Kidney (tissue), 14 donors: ENCODE measurements around the gene ENPP6. TPM values are rescaled to one million over a fixed set of nuclear protein-coding genes. Genes with fewer than 3 reads are reported as not detected.
A peak's percentile ranks its signal among the peaks of the same experiment; 100 is the strongest.

Experiments used
- DNase-seq, 5 donors: peaks; one replicate each; pipeline ENCODE4 v3.0.0-alpha.2; 2013 to 2020
- FAIRE-seq: peaks from 2 replicates; lab custom pipeline; 2012; peaks lifted over from hg19 to GRCh38; lab: Jason Lieb, UNC
- H3K27ac ChIP-seq, 2 donors: one replicate each; pipeline ENCODE4 v1.7.0; 2013; ENCODE audit warnings: low read depth in 2 of 2, low read length in 2 of 2, inconsistent platforms in 1 of 2
- H3K27me3 ChIP-seq: one replicate; pipeline ENCODE4 v1.7.1; 2013; ENCODE audit warnings: low read length, inconsistent platforms; ENCODE audit not compliant: control insufficient read depth, insufficient read depth
- H3K36me3 ChIP-seq, 3 donors: one replicate each; pipeline versions ENCODE4 v1.7.0 to v1.7.1; 2013; ENCODE audit warnings: low read length in 3 of 3, control low read depth in 1 of 3, inconsistent platforms in 1 of 3; ENCODE audit not compliant: insufficient read depth in 3 of 3, control insufficient read depth in 2 of 3
- H3K4me1 ChIP-seq, 3 donors: one replicate each; pipeline versions ENCODE4 v1.7.0 to v1.7.1; 2013; ENCODE audit warnings: low read length in 3 of 3, inconsistent platforms in 1 of 3, low read depth in 1 of 3; ENCODE audit not compliant: control insufficient read depth in 2 of 3, insufficient read depth in 2 of 3
- H3K4me3 ChIP-seq, 3 donors: one replicate each; pipeline versions ENCODE4 v1.7.0 to v1.8.1; 2013; ENCODE audit warnings: low read length in 3 of 3, control low read depth in 1 of 3, inconsistent platforms in 1 of 3
- H3K9ac ChIP-seq, 3 donors: one replicate each; pipeline versions ENCODE4 v1.7.0 to v1.7.1; 2013; ENCODE audit warnings: low read length in 3 of 3, control low read depth in 1 of 3, inconsistent platforms in 1 of 3
- H3K9me3 ChIP-seq, 3 donors: one replicate each; pipeline versions ENCODE4 v1.7.0 to v1.7.1; 2013; ENCODE audit warnings: low read length in 3 of 3, control low read depth in 1 of 3, inconsistent platforms in 1 of 3; ENCODE audit not compliant: control insufficient read depth in 2 of 3, insufficient read depth in 1 of 3
- intact Hi-C: fragments of 100-400 bp; cut with DNase I; formaldehyde crosslinking; loops from one replicate; pipeline ENCODE4 v1.11.1; 2022
- polyA plus RNA-seq: library from polyadenylated mRNA; stranded (reverse); fragments of 350-450 nt; fragmentation: Illumina TruSeq; extraction: RNeasy Lipid Tissue Mini Kit (QIAGEN cat#74804); gene quantifications from one replicate; pipeline ENCODE4 v1.2.3, GENCODE V29; 2014; ENCODE audit warnings: low read depth, low replicate concordance; ENCODE audit not compliant: insufficient read depth
- total RNA-seq: library from RNA; stranded (reverse); fragmentation: NEBNext Ultra II Directional; extraction: Animal tissue kit (Norgen Biotek cat#: 25700); gene quantifications from one replicate; pipeline ENCODE4 v1.2.1, GENCODE V29; 2021
- TF ChIP-seq, protein P1 (sequence below): IDR thresholded peaks from 3 replicates; pipeline ENCODE4 v1.5.1; 2012; ENCODE audit warnings: mild to moderate bottlenecking, moderate library complexity, borderline replicate concordance; ENCODE audit not compliant: insufficient read depth; ENCODE audit errors: extremely low read depth
- donor health status: control.
- donor health status: control.
- donor health status: control.
- donor health status: control.
- donor health status: control.
- donor health status: DM: yes; HTN: yes; CAD: no.
- donor health status: Normal renal cell carcinoma (clear cell type).

ENPP6 gene
- total and polyA plus RNA-seq, 2 donors from 2014 or later: 0.91 to 7.2 TPM

DNA sequence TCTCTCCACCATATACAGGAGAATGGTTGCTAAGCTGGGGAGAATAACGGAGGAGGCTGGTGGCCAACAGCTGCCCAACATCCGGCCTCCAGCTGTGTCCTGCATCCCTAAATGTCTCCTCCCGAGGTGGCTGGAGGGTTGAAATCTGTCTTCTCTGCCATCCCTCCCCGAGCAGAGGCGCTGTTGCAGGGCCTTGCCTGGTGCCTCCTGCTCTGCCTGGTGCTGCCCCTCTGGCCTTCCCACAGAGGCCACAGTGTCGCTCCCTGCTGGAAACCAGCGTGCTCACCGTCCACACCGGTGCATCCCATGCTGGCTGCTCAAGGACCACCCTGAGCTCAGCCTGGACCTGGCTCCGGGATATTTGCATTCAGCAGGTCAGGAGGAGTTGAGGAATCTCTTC lies 115.2 kb downstream of the ENPP6 start:
- Histone ChIP-seq H3K9ac (no peak overlapping the region), H3K4me3 (no peak overlapping the region), H3K27me3 (no peaks in the 10 kb centered on the region), H3K27ac (no peak overlapping the region), H3K9me3 (no peaks in the 10 kb centered on the region), H3K36me3 (no peaks in the 10 kb centered on the region), H3K4me1 (peaks cover 0 to 35% (median 5%) of the 10 kb centered on the region in 3 donors)
- TF ChIP-seq, protein P1, sequence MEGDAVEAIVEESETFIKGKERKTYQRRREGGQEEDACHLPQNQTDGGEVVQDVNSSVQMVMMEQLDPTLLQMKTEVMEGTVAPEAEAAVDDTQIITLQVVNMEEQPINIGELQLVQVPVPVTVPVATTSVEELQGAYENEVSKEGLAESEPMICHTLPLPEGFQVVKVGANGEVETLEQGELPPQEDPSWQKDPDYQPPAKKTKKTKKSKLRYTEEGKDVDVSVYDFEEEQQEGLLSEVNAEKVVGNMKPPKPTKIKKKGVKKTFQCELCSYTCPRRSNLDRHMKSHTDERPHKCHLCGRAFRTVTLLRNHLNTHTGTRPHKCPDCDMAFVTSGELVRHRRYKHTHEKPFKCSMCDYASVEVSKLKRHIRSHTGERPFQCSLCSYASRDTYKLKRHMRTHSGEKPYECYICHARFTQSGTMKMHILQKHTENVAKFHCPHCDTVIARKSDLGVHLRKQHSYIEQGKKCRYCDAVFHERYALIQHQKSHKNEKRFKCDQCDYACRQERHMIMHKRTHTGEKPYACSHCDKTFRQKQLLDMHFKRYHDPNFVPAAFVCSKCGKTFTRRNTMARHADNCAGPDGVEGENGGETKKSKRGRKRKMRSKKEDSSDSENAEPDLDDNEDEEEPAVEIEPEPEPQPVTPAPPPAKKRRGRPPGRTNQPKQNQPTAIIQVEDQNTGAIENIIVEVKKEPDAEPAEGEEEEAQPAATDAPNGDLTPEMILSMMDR: no peak
- intact Hi-C loops: no loop called here
- FAIRE-seq (no peak), DNase-seq (no peak)

DNA sequence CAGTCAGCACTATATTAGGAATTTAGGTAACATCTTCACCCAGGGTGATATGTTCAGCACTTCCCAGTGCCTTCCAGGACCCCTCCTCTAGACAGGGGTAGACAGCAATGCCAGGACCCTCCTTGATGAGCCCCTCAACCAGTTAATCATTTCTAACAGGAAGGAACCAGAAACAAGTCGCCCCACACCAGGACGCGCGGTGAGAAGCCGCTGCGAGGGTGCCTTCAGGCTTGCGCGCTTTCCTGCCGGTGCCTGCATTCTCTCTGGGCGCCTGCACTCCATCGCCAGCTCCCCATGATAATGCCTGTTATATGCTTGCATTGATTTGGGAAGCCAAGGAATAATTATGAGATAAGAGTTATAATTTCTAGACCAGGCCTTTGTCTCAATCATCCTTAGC lies 116.0 kb downstream of the ENPP6 start:
- Histone ChIP-seq H3K9ac (no peak overlapping the region), H3K27ac (no peak overlapping the region), H3K4me1 (peaks cover 0 to 35% (median 5%) of the 10 kb centered on the region in 3 donors), H3K4me3 (no peak overlapping the region), H3K27me3 (no peaks in the 10 kb centered on the region), H3K9me3 (no peaks in the 10 kb centered on the region), H3K36me3 (no peaks in the 10 kb centered on the region)
- TF ChIP-seq, protein P1: no peak
- intact Hi-C loops: no loop called here
- DNase-seq (no peak), FAIRE-seq (no peak)

DNA sequence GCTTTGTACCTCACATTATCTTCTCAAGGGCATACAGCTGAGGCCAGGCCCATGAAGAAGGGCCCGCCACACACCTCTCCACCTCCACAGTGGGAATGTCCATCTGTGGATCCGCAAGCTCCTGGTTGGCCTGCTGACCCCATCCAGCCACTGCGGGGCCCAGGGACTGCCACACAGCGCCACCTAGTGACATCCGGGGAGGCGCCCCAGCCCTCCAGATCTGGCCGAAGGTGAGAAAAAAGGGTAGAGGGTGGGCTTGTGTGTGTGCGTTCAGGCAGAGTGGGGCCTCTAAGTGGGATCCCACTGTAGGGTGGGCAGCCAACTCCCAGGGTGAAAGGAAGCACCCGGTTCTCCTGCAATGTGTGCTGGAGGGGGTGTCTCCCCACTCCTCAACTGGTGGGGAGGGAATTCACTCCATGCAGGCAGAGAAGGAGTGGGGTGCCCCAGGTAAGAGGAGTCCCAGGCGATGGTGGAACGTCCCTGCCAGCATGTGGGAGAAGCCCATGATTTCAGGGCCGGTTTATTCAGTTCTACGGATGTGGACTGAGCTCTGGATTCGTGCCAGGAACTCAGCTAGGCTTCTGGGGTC lies 117.3 kb downstream of the ENPP6 start:
- Histone ChIP-seq H3K9ac (no peak overlapping the region), H3K9me3 (no peaks in the 10 kb centered on the region), H3K4me1 (peaks cover 0 to 34% (median 5%) of the 10 kb centered on the region in 3 donors), H3K4me3 (no peak overlapping the region), H3K27ac (no peak overlapping the region), H3K27me3 (no peaks in the 10 kb centered on the region), H3K36me3 (no peaks in the 10 kb centered on the region)
- FAIRE-seq (no peak), DNase-seq (peak in 4 of 5 donors; percentile 58 to 82 (median 76))
- TF ChIP-seq, protein P1: peak; percentile 38
- intact Hi-C loops: no loop called here
